H1 (cell line): ENCODE results near the gene DCLRE1B. TPM values are rescaled to one million over a fixed set of nuclear protein-coding genes. Genes with fewer than 3 reads are reported as not detected.

ENCODE experiments used
- CTCF ChIA-PET: fragments of 300-600 bp; sonication (Branson Sonifier 250); formaldehyde crosslinking; loops from one replicate; lab custom pipeline; 2021; ENCODE audit not compliant: partially characterized antibody; lab: Charles Lee
- POLR2A ChIA-PET: fragments of 300-600 bp; sonication (Branson Sonifier 250); formaldehyde crosslinking; loops from one replicate; lab custom pipeline; 2021; ENCODE audit warnings: inconsistent platforms; ENCODE audit not compliant: partially characterized antibody; lab: Charles Lee
- DNase-seq, 2 experiments: peaks; one replicate each; pipeline versions ENCODE4 v3.0.0 to v3.0.0-alpha.2; 2010 to 2022; ENCODE audit warnings: low spot score in 2 of 2, low read depth in 1 of 2, mixed read lengths in 1 of 2
- FAIRE-seq: peaks from 2 replicates; lab custom pipeline; 2011; peaks lifted over from hg19 to GRCh38; lab: Jason Lieb, UNC
- H2AFZ ChIP-seq: 2 replicates; pipeline ENCODE4 v1.8.1; 2012; ENCODE audit warnings: low read length, inconsistent platforms
- H2AK5ac ChIP-seq: 2 replicates; pipeline ENCODE4 v1.6.1; 2013; ENCODE audit warnings: low read depth, low read length
- H2BK120ac ChIP-seq: replicated peaks from 2 replicates; pipeline ENCODE3; 2013; ENCODE audit warnings: low read depth, low read length, inconsistent platforms
- H2BK12ac ChIP-seq: 2 replicates; pipeline ENCODE4 v1.6.1; 2013; ENCODE audit warnings: low read depth, low read length
- H2BK15ac ChIP-seq: 2 replicates; pipeline ENCODE4 v1.6.1; 2013; ENCODE audit warnings: low read length
- H2BK20ac ChIP-seq: 2 replicates; pipeline ENCODE4 v1.6.1; 2013; ENCODE audit warnings: low read length
- H2BK5ac ChIP-seq: 2 replicates; pipeline ENCODE4 v1.6.1; 2013; ENCODE audit warnings: low read depth, low read length
- H3K14ac ChIP-seq: 2 replicates; pipeline ENCODE4 v1.6.1; 2013; ENCODE audit warnings: inconsistent platforms; ENCODE audit not compliant: insufficient read length
- H3K18ac ChIP-seq: 2 replicates; pipeline ENCODE4 v1.6.1; 2013; ENCODE audit warnings: low read length; ENCODE audit errors: extremely low read depth
- H3K23ac ChIP-seq: 2 replicates; pipeline ENCODE4 v1.6.1; 2013; ENCODE audit warnings: inconsistent platforms; ENCODE audit not compliant: insufficient read length
- H3K23me2 ChIP-seq: 2 replicates; pipeline ENCODE4 v1.6.1; 2013; ENCODE audit warnings: low read depth, low read length
- H3K27ac ChIP-seq: 2 replicates; pipeline ENCODE4 v1.6.1; 2011; ENCODE audit warnings: low read depth, low read length, inconsistent platforms
- H3K27me3 ChIP-seq, 4 experiments: replicated peaks in 1 of 4; 1 replicate in 1 of 4; 2 replicates in 3 of 4; pipeline versions ENCODE4 v1.6.1 to v1.8.1; 2011 to 2013; ENCODE audit warnings: low read length in 3 of 4, mild to moderate bottlenecking in 3 of 4, inconsistent platforms in 2 of 4, mixed read lengths in 2 of 4, moderate library complexity in 1 of 4; ENCODE audit not compliant: control insufficient read depth in 3 of 4, insufficient read depth in 3 of 4; ENCODE audit errors: extremely low read depth in 1 of 4
- H3K36me3 ChIP-seq, 4 experiments: 2 replicates each; pipeline versions ENCODE4 v1.6.1 to v1.8.1; 2011 to 2013; ENCODE audit warnings: mild to moderate bottlenecking in 4 of 4, low read length in 3 of 4, moderate library complexity in 2 of 4, control low read depth in 1 of 4, inconsistent platforms in 1 of 4; ENCODE audit not compliant: insufficient read depth in 4 of 4, control insufficient read depth in 2 of 4
- H3K4ac ChIP-seq: replicated peaks from 2 replicates; pipeline ENCODE3; 2013; ENCODE audit warnings: low read length, low read depth, mixed read lengths, inconsistent platforms; ENCODE audit not compliant: insufficient read length
- H3K4me1 ChIP-seq, 4 experiments: replicated peaks in 1 of 4; 1 replicate in 1 of 4; 2 replicates in 3 of 4; pipeline versions ENCODE4 v1.6.1 to v1.8.1; 2011 to 2013; ENCODE audit warnings: low read length in 3 of 4, inconsistent platforms in 2 of 4, mixed read lengths in 1 of 4; ENCODE audit not compliant: insufficient read depth in 4 of 4, control insufficient read depth in 3 of 4
- H3K4me2 ChIP-seq, 2 experiments: 2 replicates each; pipeline versions ENCODE4 v1.6.1 to v1.8.1; 2011 to 2013; ENCODE audit warnings: low read depth in 2 of 2, low read length in 2 of 2, control low read depth in 1 of 2, inconsistent platforms in 1 of 2, mild to moderate bottlenecking in 1 of 2; ENCODE audit not compliant: insufficient read depth in 1 of 2
- H3K4me3 ChIP-seq, 4 experiments: fragments of 200-600, 300-600 bp in 1 of 4; sonication (generic), shearing (Covaris generic), sonication (Bioruptor Twin) in 1 of 4; 2 replicates each; pipeline versions ENCODE4 v1.5.1 to v1.8.1; 2011 to 2016; ENCODE audit warnings: low read length in 4 of 4, low read depth in 3 of 4, control low read depth in 2 of 4, inconsistent platforms in 2 of 4, mild to moderate bottlenecking in 2 of 4, mixed read lengths in 1 of 4, moderate library complexity in 1 of 4; ENCODE audit not compliant: insufficient read depth in 2 of 4; ENCODE audit errors: extremely low read depth in 1 of 4
- H3K56ac ChIP-seq: replicated peaks from 2 replicates; pipeline ENCODE3; 2013; ENCODE audit warnings: low read depth, mild to moderate bottlenecking, mixed read lengths, low read length, inconsistent platforms; ENCODE audit not compliant: insufficient read length
- H3K79me1 ChIP-seq: 2 replicates; pipeline ENCODE4 v1.6.1; 2013; ENCODE audit warnings: low read depth, low read length, control low read depth
- H3K79me2 ChIP-seq, 2 experiments: 2 replicates each; pipeline versions ENCODE4 v1.6.1 to v1.8.1; 2012 to 2013; ENCODE audit warnings: low read length in 2 of 2, mild to moderate bottlenecking in 2 of 2, inconsistent platforms in 1 of 2; ENCODE audit not compliant: insufficient read depth in 2 of 2, control insufficient read depth in 1 of 2
- H3K9ac ChIP-seq, 4 experiments: replicated peaks in 1 of 4; 1 replicate in 1 of 4; 2 replicates in 3 of 4; pipeline versions ENCODE4 v1.6.1 to v1.8.1; 2011 to 2013; ENCODE audit warnings: low read depth in 3 of 4, low read length in 3 of 4, control low read depth in 2 of 4, mild to moderate bottlenecking in 2 of 4, moderate library complexity in 2 of 4, inconsistent platforms in 1 of 4; ENCODE audit errors: extremely low read depth in 1 of 4
- H3K9me3 ChIP-seq, 2 experiments: 2 replicates each; pipeline versions ENCODE4 v1.6.1 to v1.8.1; 2012 to 2013; ENCODE audit warnings: mild to moderate bottlenecking in 2 of 2, moderate library complexity in 2 of 2, control low read depth in 1 of 2, inconsistent platforms in 1 of 2, low read depth in 1 of 2, low read length in 1 of 2, mixed read lengths in 1 of 2; ENCODE audit not compliant: insufficient read depth in 2 of 2
- H4K20me1 ChIP-seq, 2 experiments: replicated peaks in 1 of 2; 2 replicates each; pipeline versions ENCODE3 to v1.8.1; 2011 to 2013; ENCODE audit warnings: inconsistent platforms in 2 of 2, low read length in 2 of 2, mild to moderate bottlenecking in 1 of 2; ENCODE audit not compliant: insufficient read depth in 2 of 2, control insufficient read depth in 1 of 2
- H4K5ac ChIP-seq: 2 replicates; pipeline ENCODE4 v1.6.1; 2013; ENCODE audit warnings: low read length, low read depth, mixed read lengths, inconsistent platforms; ENCODE audit not compliant: insufficient read length
- H4K8ac ChIP-seq: 2 replicates; pipeline ENCODE4 v1.8.0; 2013; ENCODE audit warnings: mild to moderate bottlenecking, moderate library complexity, low read length, inconsistent platforms; ENCODE audit not compliant: insufficient read depth; ENCODE audit errors: extremely low read depth
- H4K91ac ChIP-seq: replicated peaks from 2 replicates; pipeline ENCODE3; 2013; ENCODE audit warnings: low read length, mixed read lengths, inconsistent platforms; ENCODE audit not compliant: insufficient read length
- ATF2 ChIP-seq: IDR thresholded peaks from 2 replicates; pipeline ENCODE4 v1.6.1; 2012; ENCODE audit warnings: low read length, inconsistent platforms
- BRCA1 ChIP-seq: IDR thresholded peaks from 2 replicates; pipeline ENCODE4 v1.6.1; 2012; ENCODE audit warnings: low read depth, low read length, improper control_type of control experiment
- GABPA ChIP-seq: IDR thresholded peaks from 2 replicates; pipeline ENCODE4 v1.6.1; 2011; ENCODE audit warnings: mild to moderate bottlenecking, low read length, moderate library complexity, borderline replicate concordance; ENCODE audit not compliant: insufficient read depth
- HDAC6 ChIP-seq: IDR thresholded peaks from one replicate; pipeline ENCODE4 v1.7.1; 2012; ENCODE audit warnings: low read depth, mild to moderate bottlenecking, inconsistent platforms, low read length, moderate library complexity
- KDM5A ChIP-seq: fragments of 200-600 bp; IDR thresholded peaks from 2 replicates; pipeline ENCODE4 v1.7.1; 2012; ENCODE audit warnings: mild to moderate bottlenecking, low read length, inconsistent platforms, mixed read lengths
- SIRT6 ChIP-seq: IDR thresholded peaks from one replicate; pipeline ENCODE4 v1.7.1; 2012; ENCODE audit warnings: low read length, inconsistent platforms
- WGBS, 2 experiments: shearing (Covaris generic) in 1 of 2; methylation state at CpG; one replicate each; pipeline versions ENCODE4 v1.1.6 to v1.1.7; 2013 to 2015; ENCODE audit warnings: low lambda C conversion rate in 2 of 2, mixed read lengths in 2 of 2, inconsistent platforms in 1 of 2, low coverage in 1 of 2, missing lambda C conversion rate in 1 of 2; ENCODE audit not compliant: insufficient replicate concordance in 2 of 2, insufficient coverage in 1 of 2, insufficient read length in 1 of 2; ENCODE audit errors: extremely low coverage in 1 of 2, missing lambda C conversion rate in 1 of 2; 5-methylcytosine and 5-hydroxymethylcytosine counted together
- polyA plus RNA-seq, 7 experiments: library from polyadenylated mRNA; depleted of rRNA in 3 of 7; stranded (reverse) in 5 of 7; unstranded in 2 of 7; fragments of >200 nt in 5 of 7; fragments of 200-250 nt in 2 of 7; gene quantifications; 1 replicate in 5 of 7; 2 replicates in 1 of 7; 4 replicates in 1 of 7; pipeline versions ENCODE4 v1.2.1 to v1.2.3, GENCODE V29; 2011 to 2013; ENCODE audit warnings: missing spikeins in 2 of 7, mixed read lengths in 2 of 7
- total RNA-seq: library from RNA; stranded (reverse); fragmentation: NEBNext Ultra II Directional; extraction: Animal tissue kit (Norgen Biotek cat#: 25700); gene quantifications from 2 replicates; pipeline ENCODE4 v1.2.1, GENCODE V29; 2021
- TF ChIP-seq, protein P1 (sequence below): IDR thresholded peaks from 2 replicates; pipeline ENCODE4 v1.6.1; 2012; ENCODE audit warnings: inconsistent platforms

DCLRE1B gene
- total and polyA plus RNA-seq, 2 of the 8 experiments (the other 6 are each of a cell fraction or from before 2014, with no cell fraction given): 5.5 to 11.0 TPM

GRCh38 chr1:113871597-113872113, 33.5 kb upstream of the DCLRE1B start, which contains the start of gene PTPN22:
TSS of gene PTPN22 (minus strand) at chr1:113871712.
- Histone ChIP-seq H3K56ac (no peak within 1 kb of the TSS), H2BK20ac (no peak within 1 kb of the TSS), H3K23me2 (no peaks in the 10 kb centered on the region; the same call in 1 of the 2 replicates), H3K79me1 (no peaks in the 10 kb centered on the region), H3K18ac (no peak within 1 kb of the TSS), H4K8ac (no peak within 1 kb of the TSS), H3K4me1 (no peaks in the 10 kb centered on the region), H3K23ac (no peak within 1 kb of the TSS), H3K9me3 (no peaks in the 10 kb centered on the region), H4K20me1 (no peaks in the 10 kb centered on the region), H3K14ac (no peak within 1 kb of the TSS), H3K4me2 (no peak within 1 kb of the TSS), H3K9ac (no peak within 1 kb of the TSS), H2AFZ (peak within 1 kb of the TSS; percentile 82), H4K5ac (no peak within 1 kb of the TSS), H3K27me3 (no peaks in the 10 kb centered on the region), H3K36me3 (no peaks in the 10 kb centered on the region), H3K79me2 (no peaks in the 10 kb centered on the region), H2BK120ac (no peak within 1 kb of the TSS), H2BK12ac (no peak within 1 kb of the TSS), H3K4ac (no peak within 1 kb of the TSS), H3K4me3 (no peak within 1 kb of the TSS), H4K91ac (no peak within 1 kb of the TSS), H2BK5ac (no peak within 1 kb of the TSS), H3K27ac (no peak within 1 kb of the TSS), H2AK5ac (no peak within 1 kb of the TSS), H2BK15ac (no peak within 1 kb of the TSS)
- FAIRE-seq: no peak
- 76% methylated on average over 4 of the region's 4 CpGs; no CpG with 5 or more reads in 1 of the 2 experiments for WGBS, 2 experiments
- POLR2A ChIA-PET: no interaction called here
- CTCF ChIA-PET: no interaction called here
- TF ChIP-seq ATF2: no peak
- TF ChIP-seq, protein P1, sequence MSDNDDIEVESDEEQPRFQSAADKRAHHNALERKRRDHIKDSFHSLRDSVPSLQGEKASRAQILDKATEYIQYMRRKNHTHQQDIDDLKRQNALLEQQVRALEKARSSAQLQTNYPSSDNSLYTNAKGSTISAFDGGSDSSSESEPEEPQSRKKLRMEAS: no peak
- TF ChIP-seq KDM5A: no peak
- TF ChIP-seq GABPA: no peak
- TF ChIP-seq SIRT6: no peak
- TF ChIP-seq BRCA1: no peak
- no peak for TF ChIP-seq HDAC6
- no peak for DNase-seq
